HG03280 (cell line): ENCODE results near the gene CTU2.
A peak's percentile ranks its signal among the peaks of the same experiment; 100 is the strongest.
"Not testable (repeated sequence)": the region's sequence is repeated elsewhere in the genome, so short reads cannot be mapped to it uniquely, and the experiment has no call there.

Experiments used
- ATAC-seq: cut with Tn5 transposase; IDR thresholded peaks from one replicate; pipeline ENCODE4 v1.9.1; 2021; ENCODE audit warnings: mild to moderate bottlenecking, moderate library complexity; ENCODE audit not compliant: unreplicated experiment

The CTU2 gene

GRCh38 chr16:88706229-88706964 is at the start of gene CTU2, which contains the start of gene RNF166:
Gene CTU2, plus strand, starts transcription at chr16:88706503. Its CDS starts 28 bp downstream, at chr16:88706531.
Gene RNF166, minus strand, starts transcription at chr16:88706408. Its CDS starts 83 bp downstream, at chr16:88706325.
- peak; percentile 68 for ATAC-seq

DNA sequence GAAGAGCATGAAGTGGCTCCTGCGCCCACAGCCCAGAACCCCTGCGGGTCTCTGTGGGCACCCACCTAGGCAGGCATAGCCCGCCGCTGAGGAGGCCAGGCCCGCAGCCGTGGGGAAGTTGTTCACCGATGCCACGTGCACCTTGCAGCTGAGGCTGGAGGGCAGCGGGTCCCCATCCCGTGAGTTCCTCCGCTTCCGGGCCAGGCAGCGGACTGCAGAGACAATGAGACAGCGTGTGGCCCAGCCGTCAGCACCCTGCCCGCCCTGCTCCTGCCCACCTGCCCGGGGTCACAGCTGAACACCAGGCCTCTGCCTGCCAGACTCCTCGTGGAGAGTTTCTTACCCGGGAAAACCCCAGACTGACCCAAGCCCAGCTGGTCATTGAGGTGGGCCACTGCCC is 48.9 kb upstream of the CTU2 start:
- no peak for ATAC-seq

DNA sequence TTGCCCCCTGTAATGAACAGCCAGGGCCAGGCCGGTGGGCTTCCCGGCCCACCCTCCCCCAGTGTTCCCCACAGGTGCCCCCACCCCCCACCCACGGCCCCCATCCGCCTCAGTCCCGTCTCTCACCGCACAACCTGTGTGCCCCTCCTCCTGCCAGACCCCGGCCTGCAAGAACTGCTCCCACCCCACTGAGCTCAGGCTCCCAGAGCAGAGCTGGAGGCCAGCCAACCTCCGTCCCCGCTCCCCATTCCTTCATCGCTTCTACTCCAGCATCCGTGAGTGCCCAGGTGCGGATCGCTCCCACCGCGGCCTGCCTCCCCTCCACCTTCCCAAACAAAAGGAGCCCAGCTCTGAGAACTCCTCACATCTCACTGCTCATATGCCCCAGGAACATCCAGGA is 47.6 kb upstream of the CTU2 start:
- ATAC-seq = no peak

- ATAC-seq = no peak
Observed at GRCh38 chr16:88659160-88659559, 47.1 kb upstream of the CTU2 start.

DNA sequence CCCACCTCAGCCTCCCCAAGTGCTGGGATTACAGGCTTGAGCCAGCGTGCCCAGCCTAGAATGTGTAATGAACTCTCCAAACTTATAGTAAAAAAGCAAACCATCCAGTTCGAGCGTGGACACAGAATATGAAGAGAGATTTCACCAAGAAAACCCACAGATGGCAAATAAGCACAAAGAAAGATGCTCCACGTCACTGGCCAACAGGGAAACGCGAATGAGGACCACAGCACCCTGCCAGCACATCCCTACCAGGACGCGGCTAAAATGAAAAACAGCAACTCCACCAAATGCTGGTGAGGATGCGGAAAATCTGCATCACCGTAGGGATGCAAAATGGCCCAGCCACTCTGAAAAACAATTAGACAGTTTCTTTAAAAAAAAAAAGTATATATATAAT is 44.8 kb upstream of the CTU2 start:
- no peak for ATAC-seq

- ATAC-seq = no peak
Observed at GRCh38 chr16:88662222-88662842, 44.0 kb upstream of the CTU2 start.

GRCh38 chr16:88662843-88663606 is 43.3 kb upstream of the CTU2 start, which contains the start of gene MVD:
Gene MVD, minus strand, starts transcription at chr16:88663091. Its CDS starts 11 bp downstream, at chr16:88663080.
- ATAC-seq = peak; percentile 94

- ATAC-seq = no peak
Observed at GRCh38 chr16:88665148-88665547, 41.2 kb upstream of the CTU2 start.

DNA sequence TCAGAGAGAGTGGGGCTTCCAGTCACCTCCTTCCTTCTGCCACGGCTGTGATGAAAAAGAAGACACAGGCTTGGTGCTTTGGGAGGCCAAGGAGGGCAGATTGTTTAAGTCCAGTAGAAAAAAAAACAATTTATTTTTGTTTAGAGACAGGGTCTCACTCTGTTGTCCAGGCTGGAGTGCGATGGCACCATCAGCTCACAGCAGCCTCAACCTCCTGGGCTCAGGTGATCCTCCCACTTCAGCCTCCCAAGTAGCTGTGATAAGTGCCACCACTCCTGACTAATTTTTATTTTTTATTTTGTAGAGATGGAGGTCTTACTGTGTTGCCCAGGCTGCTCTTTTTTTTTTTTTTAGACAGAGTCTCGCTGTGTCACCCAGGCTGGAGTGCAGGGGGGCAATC is 40.7 kb upstream of the CTU2 start:
- no peak for ATAC-seq

DNA sequence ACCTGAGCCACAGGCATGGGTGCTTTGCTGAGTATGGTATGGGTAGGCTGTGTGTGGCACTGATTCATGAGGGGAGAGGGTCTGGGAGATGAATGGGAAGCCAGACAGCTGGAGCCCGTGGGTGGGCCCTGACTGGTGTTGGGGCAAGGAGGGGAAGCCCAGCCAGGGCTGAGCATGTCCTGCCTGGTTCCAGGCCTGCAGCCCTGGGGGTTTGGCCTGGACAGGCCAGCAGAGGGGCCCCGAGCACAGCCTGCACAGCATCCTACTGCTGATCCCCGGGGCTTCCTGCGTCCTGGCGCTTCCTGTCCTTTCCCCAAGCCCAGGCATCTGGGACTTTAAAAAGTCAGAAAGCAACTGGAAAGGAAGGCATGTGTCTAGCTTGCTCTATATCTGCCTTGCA is 38.8 kb upstream of the CTU2 start:
- no peak for ATAC-seq

DNA sequence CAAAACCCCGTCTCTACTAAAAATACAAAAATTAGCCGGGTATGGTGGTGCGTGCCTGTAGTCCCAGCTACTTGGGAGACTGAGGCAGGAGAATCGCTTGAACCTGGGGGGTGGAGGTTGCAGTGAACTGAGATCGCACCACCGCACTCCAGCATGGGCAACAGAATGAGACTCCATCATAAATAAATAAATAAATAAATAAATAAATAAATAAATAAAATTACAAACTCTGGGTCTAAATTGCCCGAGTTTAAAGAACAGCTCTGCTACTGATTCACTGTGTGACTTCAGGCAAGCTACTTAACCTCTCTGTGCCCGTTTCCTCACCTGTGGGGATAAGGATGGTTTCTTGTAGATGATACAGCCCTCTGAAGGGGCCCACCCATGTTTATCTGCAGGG is 36.8 kb upstream of the CTU2 start:
- ATAC-seq = not testable (repeated sequence)

DNA sequence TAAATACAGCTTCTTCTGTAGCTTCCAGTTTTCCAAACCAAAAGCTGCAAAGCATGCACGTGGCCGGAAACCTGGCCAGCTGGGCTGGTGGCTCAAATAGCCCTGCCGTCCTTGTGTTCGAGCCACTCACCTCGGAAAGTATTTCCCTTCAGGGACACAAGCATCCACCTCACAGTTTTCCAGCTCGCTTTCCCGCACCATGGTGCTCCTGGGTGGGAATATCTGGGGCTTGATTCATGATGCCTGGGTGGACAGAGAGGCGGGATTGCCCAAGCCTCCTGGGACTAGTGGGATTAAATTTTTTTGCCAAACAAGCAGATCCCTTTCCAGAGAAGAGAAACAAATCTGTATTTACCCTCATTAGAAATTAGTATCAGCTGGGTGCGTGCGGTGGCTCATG is 36.3 kb upstream of the CTU2 start:
- ATAC-seq = no peak

DNA sequence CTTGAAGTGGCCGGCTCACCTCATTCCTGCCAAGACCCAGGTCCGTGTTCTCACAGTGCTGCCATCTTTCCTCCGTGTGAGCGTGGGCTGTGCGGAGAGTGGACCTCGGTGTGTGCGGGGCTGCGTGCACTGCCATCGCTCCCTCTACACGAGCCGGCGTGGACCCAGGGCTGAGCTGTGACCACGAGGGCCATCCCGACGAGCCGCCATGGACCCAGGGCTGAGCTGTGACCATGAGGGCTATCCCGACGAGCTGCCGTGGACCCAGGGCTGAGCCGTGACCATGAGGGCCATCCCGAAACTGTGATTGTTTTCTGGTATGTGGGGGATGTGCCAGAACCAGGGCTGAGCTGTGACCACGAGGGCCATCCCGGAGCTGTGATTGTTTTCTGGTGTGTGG is 34.5 kb upstream of the CTU2 start:
- no peak for ATAC-seq

GRCh38 chr16:88672776-88673175 is 33.5 kb upstream of the CTU2 start:
- ATAC-seq = no peak

DNA sequence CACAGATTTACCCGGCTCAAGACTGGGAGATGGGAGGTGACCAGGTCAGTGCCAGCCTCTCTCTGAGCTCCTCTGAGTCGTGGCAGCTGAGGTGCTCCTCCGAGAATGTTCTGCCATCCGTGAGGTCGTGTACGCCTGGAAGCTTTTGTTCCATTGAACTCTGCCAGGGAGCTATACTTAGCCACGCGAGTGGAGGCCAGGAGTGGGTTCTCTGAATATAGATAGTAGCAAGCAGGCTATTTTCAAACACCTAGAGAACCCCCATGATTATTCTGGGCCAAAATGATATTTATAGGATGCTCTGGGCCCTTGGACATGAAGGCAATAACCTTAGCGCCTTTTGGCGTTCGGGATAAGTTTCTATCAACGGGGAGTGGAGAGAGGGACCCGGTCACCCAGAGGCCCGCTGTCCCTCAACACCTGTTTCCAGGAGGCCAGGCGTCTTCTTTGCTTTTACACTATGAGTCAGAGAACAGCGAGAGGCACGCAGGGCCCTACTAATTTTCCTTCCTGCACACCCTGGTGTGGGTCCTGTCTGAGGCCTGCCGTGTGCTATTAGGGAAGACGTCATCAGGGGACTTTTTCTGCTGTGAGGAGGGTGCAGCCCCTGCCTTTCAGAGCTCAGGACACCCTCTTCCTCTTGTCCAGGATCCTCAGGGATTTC is 32.5 kb upstream of the CTU2 start:
- no peak for ATAC-seq

DNA sequence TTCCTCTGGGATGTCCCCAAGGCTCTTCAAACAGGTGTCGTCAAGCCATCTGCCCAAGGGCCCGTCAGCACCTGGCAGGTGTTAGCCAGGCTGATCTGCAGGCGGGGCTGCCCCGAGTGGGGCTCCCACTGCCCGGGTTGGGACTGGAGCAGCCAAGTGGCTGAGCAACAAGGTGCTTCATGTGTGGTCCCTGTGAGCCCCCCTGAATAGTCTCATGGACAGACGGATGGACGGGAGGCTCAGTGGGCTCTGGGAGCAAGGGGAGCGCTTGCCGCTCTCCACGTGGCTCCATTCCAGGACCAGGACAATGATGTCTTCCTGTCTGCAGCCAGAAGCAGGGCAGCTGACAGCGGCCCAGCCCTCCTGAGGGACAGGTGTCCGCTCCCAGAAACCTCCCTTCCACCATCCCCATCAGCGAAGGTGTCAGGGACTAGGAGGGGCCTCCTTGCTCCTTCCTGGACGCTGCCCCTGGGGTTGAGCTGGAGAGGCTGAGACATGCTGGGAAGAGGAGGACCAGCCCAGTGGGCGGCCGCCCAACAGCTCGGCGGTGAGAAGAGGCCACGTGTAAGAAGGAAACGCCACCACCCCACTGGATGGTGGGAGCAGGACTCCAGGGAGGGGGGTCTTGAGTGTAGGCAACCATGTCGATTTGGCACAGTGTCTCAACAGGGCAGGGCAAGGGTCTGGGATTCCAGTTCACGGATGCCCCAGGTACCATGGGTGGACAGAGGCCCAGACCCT is 29.6 kb upstream of the CTU2 start:
- ATAC-seq = no peak

DNA sequence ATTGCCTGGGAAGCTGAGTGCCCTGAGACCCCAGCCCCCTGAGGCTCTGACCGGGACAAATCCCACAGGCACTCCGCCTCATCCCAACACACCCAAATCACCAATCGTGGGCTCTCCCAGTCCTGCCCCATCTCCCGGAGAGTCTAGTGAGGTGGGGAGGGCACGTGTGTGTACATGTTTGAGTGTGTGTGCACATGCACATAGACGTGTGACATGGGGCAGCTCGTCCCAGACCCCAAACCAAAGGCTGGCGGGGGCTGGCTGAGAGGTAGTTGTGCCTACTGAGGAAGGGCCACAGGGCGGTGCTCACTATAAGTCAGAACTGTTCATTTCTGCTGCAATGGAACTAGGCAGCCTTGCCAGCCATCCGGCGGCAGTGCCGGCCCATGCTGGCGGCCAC is 28.6 kb upstream of the CTU2 start:
- no peak for ATAC-seq

DNA sequence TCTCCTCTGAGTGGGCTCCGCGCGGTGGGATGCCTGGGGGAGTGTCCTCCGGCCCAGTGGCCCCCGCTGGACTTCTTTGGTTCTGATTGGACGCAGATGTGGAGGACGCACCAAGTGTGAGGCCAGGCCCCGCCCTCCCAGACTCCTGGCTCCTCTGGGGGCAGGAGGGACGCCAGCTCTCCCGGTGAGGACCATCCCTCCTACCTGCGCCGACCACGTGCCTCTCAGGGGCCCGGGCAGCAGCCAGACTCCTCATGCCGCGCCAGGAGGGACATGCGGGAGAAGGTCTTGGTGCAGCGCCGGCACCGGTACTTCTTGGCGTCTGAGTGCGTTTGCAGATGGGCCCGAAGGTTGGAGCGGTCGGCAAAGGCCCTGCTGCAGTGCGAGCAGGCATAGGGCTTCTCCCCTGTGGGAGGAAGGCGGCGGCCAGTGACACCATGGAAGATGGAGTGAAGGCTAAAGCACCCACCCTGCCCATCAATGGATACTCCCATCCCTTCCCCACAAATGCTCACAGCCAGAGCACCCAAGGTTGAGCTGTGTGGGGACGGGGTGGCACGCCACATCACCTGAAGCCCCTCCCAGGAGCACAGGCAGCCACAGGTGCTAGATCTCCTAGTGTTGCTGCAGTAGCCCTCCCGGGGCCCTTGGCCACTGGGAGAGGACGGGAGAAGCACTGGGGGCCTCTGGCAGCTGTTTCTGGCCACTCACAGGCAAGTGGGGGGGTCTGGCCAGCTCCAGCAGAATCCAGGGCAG is 27.9 kb upstream of the CTU2 start:
- ATAC-seq = no peak

GRCh38 chr16:88680554-88681083 is 25.7 kb upstream of the CTU2 start:
- no peak for ATAC-seq
